ENCODE data around the gene ZXDA.
"Not testable (repeated sequence)": the region's sequence is repeated elsewhere in the genome, so short reads cannot be mapped to it uniquely, and the experiment has no call there.

The ZXDA gene, protein sequence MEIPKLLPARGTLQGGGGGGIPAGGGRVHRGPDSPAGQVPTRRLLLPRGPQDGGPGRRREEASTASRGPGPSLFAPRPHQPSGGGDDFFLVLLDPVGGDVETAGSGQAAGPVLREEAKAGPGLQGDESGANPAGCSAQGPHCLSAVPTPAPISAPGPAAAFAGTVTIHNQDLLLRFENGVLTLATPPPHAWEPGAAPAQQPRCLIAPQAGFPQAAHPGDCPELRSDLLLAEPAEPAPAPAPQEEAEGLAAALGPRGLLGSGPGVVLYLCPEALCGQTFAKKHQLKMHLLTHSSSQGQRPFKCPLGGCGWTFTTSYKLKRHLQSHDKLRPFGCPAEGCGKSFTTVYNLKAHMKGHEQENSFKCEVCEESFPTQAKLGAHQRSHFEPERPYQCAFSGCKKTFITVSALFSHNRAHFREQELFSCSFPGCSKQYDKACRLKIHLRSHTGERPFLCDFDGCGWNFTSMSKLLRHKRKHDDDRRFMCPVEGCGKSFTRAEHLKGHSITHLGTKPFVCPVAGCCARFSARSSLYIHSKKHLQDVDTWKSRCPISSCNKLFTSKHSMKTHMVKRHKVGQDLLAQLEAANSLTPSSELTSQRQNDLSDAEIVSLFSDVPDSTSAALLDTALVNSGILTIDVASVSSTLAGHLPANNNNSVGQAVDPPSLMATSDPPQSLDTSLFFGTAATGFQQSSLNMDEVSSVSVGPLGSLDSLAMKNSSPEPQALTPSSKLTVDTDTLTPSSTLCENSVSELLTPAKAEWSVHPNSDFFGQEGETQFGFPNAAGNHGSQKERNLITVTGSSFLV

DNA sequence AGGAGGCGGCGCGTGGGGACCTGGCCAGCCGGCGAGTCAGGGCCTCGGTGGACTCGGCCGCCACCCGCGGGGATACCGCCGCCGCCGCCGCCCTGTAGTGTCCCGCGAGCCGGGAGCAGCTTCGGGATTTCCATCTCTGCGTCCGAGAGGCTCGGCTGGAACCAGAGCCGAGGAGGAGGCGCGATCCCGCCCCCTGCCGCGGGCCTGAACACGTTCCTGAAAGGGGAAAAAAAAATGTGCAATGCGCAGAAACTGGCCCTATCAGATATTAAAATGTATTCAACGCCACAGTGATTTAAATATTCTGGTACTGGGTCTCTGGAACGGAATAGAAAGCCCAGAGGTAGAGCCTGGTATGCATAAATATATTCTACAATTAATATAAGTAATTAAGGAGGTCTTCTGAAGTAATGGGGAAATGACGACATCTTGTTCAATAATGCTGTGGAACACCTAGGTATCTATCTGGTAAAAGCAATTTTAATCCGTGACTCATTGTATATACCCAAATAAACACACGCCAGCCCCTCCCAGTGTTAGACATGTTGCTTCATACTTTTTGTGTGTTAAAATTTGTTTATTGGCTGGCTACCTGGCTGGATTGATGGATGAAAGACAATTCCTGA, at the start of gene ZXDA:
ZXDA (minus strand) TSS at position 172 of the 626 bp plus-strand sequence; CDS start at position 134, 38 bp downstream.
- not testable (repeated sequence) for H3K27me3 ChIP-seq (ENCODE audit: insufficient read depth, low read length); H3K36me3 ChIP-seq (ENCODE audit: insufficient read depth, low read depth, low read length); H3K4me1 ChIP-seq (ENCODE audit: insufficient read depth, low read length); H3K27ac ChIP-seq (ENCODE audit: low read length); H3K9ac ChIP-seq (ENCODE audit: low read depth, low read length); H3K9me3 ChIP-seq (ENCODE audit: insufficient read depth, low read depth, low read length)
- H3K4me3 ChIP-seq (ENCODE audit: low read length): peak within 1 kb of the TSS; percentile 50; the same call in 1 of the 2 replicates

DNA sequence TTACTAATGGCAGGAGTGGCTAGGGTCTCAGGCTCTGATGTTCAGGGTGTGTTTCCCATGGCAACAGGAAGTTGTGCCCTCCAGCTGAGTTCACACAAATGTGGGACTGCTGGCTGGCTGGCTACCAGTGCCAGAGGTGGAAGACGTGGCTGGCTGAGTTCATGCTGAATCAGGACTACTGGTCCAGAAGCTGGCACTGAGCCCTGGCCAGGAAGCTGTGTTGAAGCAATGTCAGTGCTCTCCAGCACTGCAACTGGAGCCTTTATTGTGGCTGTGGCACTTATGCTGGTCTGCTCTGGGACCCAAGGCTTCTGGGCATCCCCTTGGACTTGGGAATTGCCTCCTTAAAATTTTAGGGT, 42.0 kb upstream of the ZXDA start:
- H3K9me3 ChIP-seq (ENCODE audit: insufficient read depth, low read depth, low read length): peaks cover 29% of the 10 kb centered on the region
- no peaks in the 10 kb centered on the region for H3K4me1 ChIP-seq (ENCODE audit: insufficient read depth, low read length)
- no peaks in the 10 kb centered on the region for H3K27me3 ChIP-seq (ENCODE audit: insufficient read depth, low read length)
- no peak overlapping the region for H3K4me3 ChIP-seq (ENCODE audit: low read length)
- H3K9ac ChIP-seq (ENCODE audit: low read depth, low read length): no peak overlapping the region
- no peaks in the 10 kb centered on the region for H3K36me3 ChIP-seq (ENCODE audit: insufficient read depth, low read depth, low read length)
- H3K27ac ChIP-seq (ENCODE audit: low read length): no peak overlapping the region

DNA sequence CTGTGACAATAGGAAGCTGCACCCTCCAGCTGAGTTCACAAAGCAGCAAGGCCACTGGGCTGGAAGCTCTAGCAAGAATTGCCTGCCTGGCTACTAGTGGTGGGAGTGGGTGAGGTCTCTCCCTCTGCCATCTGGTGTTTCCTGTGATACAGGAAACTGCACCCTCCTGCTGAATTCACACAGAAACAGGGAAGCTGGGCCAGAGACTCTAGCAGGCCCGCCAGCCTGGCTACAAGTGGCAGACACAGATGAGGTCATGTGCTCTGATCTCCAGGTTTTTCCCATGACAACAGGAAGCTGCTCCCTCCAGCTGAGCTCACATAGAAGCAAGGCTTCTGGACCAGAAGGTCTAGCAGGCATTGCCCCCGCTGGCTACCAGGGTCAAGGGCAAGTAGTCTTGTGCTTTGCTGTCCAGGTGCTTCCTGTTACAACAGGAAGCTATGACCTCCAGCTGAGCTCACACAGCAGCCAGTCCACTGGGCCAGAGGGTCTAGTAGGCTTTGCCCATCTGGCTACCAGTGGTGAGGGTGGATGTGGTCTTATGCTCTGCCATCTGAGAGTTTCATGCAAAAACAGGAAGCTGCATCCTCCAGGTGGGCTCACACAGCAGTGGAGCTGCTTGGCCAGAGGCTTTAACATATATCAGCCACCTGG, 41.5 kb upstream of the ZXDA start:
- no peak overlapping the region for H3K4me3 ChIP-seq (ENCODE audit: low read length)
- H3K27me3 ChIP-seq (ENCODE audit: insufficient read depth, low read length): no peaks in the 10 kb centered on the region
- no peak overlapping the region for H3K9ac ChIP-seq (ENCODE audit: low read depth, low read length)
- H3K4me1 ChIP-seq (ENCODE audit: insufficient read depth, low read length): no peaks in the 10 kb centered on the region
- H3K36me3 ChIP-seq (ENCODE audit: insufficient read depth, low read depth, low read length): no peaks in the 10 kb centered on the region
- no peak overlapping the region for H3K27ac ChIP-seq (ENCODE audit: low read length)
- peaks cover 29% of the 10 kb centered on the region for H3K9me3 ChIP-seq (ENCODE audit: insufficient read depth, low read depth, low read length)

DNA sequence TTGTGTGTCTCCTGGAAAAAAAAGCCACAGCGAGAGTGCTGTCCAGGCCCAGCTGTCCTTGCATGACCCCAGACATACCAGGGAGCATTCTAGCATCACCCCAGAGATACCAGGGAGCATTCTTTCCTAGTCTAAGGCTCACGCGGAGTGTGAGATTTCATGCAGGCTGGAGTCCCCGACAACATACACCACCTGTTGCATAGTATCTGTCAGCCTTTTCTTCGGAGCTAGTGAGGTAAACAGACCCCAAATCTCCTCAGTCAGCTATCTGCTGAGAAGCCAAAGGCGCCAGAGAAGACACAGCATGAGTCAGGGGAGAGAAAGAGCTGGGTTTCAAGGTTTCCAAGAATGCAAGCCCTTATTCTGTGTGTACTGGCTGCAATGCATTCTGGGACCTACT, 23.1 kb upstream of the ZXDA start:
- Histone ChIP-seq H3K27ac (ENCODE audit: low read length) (no peak overlapping the region), H3K9ac (ENCODE audit: low read depth, low read length) (no peak overlapping the region), H3K36me3 (ENCODE audit: insufficient read depth, low read depth, low read length) (no peaks in the 10 kb centered on the region), H3K27me3 (ENCODE audit: insufficient read depth, low read length) (no peaks in the 10 kb centered on the region), H3K9me3 (ENCODE audit: insufficient read depth, low read depth, low read length) (peaks cover 17% of the 10 kb centered on the region), H3K4me3 (ENCODE audit: low read length) (no peak overlapping the region), H3K4me1 (ENCODE audit: insufficient read depth, low read length) (no peaks in the 10 kb centered on the region)

DNA sequence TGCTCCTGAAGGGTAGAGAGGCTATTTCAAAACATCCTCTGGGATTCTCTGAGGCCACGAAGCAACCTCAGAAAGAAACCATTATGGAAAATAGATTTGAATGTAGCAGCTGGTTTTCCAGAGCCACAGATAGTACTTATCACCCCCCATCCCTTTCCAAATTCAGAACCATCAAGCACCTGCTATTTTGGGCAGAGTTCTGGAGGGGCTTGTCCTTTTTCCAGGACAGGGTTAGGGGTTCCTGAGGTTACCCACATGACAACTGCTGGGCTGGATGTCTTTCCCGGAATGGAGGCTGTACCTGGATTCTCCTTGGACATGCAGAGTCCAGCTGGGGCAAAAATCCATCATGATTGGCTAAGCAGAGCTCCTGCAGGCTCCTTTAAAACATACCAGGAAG, 22.0 kb upstream of the ZXDA start:
- peaks cover 17% of the 10 kb centered on the region for H3K9me3 ChIP-seq (ENCODE audit: insufficient read depth, low read depth, low read length)
- no peak overlapping the region for H3K9ac ChIP-seq (ENCODE audit: low read depth, low read length)
- H3K4me1 ChIP-seq (ENCODE audit: insufficient read depth, low read length): no peaks in the 10 kb centered on the region
- H3K36me3 ChIP-seq (ENCODE audit: insufficient read depth, low read depth, low read length): no peaks in the 10 kb centered on the region
- H3K27ac ChIP-seq (ENCODE audit: low read length): no peak overlapping the region
- H3K27me3 ChIP-seq (ENCODE audit: insufficient read depth, low read length): no peaks in the 10 kb centered on the region
- H3K4me3 ChIP-seq (ENCODE audit: low read length): no peak overlapping the region

DNA sequence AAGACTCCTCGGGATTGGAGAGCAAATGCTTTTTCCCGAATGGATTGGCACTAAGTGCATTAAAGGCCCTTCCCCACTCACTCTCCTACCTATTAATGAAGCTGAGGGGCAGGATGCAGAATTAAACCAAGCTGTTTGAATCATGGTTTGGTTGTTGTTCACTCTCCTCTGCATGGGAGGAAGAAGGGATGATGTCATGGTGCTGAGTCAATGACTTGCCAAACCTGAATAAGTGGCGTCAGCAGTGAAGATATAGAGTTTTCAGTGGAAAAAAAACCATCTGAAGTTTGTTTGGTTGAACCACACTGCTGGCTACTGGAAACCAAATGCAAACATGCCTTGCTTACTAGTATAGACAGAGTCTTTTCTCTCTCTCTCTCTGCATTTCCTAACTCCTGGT, 19.8 kb upstream of the ZXDA start:
- no peaks in the 10 kb centered on the region for H3K4me1 ChIP-seq (ENCODE audit: insufficient read depth, low read length)
- H3K9me3 ChIP-seq (ENCODE audit: insufficient read depth, low read depth, low read length): peaks cover 11% of the 10 kb centered on the region
- H3K27ac ChIP-seq (ENCODE audit: low read length): no peak overlapping the region
- H3K4me3 ChIP-seq (ENCODE audit: low read length): no peak overlapping the region
- H3K36me3 ChIP-seq (ENCODE audit: insufficient read depth, low read depth, low read length): no peaks in the 10 kb centered on the region
- no peaks in the 10 kb centered on the region for H3K27me3 ChIP-seq (ENCODE audit: insufficient read depth, low read length)
- H3K9ac ChIP-seq (ENCODE audit: low read depth, low read length): no peak overlapping the region

DNA sequence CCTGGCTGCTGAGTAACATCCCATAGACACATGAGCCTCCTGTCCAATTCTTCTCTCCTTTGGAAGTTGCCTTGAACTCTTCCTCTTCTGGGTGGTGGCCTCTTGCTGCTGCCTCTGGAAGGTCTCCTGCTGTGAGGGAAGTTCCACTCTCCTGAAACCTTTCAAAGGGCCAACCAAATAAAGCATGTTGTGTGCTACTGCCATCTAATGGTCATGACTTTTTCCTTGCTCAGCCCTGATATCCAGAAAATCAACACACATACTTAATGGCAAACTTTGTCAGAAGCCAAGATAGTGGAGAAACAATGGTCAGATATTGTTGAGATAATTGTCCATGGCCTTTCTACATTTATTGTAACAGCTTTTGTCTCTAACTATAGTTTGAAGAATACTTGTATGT, 19.1 kb upstream of the ZXDA start:
- H3K27me3 ChIP-seq (ENCODE audit: insufficient read depth, low read length): no peaks in the 10 kb centered on the region
- peaks cover 11% of the 10 kb centered on the region for H3K9me3 ChIP-seq (ENCODE audit: insufficient read depth, low read depth, low read length)
- no peak overlapping the region for H3K27ac ChIP-seq (ENCODE audit: low read length)
- no peak overlapping the region for H3K9ac ChIP-seq (ENCODE audit: low read depth, low read length)
- H3K36me3 ChIP-seq (ENCODE audit: insufficient read depth, low read depth, low read length): no peaks in the 10 kb centered on the region
- H3K4me1 ChIP-seq (ENCODE audit: insufficient read depth, low read length): no peaks in the 10 kb centered on the region
- no peak overlapping the region for H3K4me3 ChIP-seq (ENCODE audit: low read length)

DNA sequence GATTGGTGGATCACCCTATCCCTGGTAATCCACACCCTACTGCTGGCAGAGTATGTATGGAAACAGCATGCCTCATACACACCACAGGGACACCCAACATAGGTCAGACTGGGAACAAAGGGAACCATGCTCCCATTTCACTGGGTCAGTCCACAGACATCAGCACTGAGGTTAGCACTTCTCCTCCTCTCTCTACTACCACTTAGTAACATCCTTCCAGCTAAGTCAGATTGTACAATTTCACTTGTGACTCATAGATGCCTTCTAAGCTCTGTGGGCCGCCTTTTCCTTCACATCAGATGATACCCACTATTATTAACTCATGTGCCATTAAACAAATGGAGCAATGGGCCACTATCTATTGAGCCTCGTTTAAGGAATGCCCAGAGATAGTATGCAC, 15.5 kb upstream of the ZXDA start:
- no peaks in the 10 kb centered on the region; the same call in 1 of the 2 replicates for H3K9me3 ChIP-seq (ENCODE audit: insufficient read depth, low read depth, low read length)
- H3K36me3 ChIP-seq (ENCODE audit: insufficient read depth, low read depth, low read length): no peaks in the 10 kb centered on the region
- no peak overlapping the region for H3K9ac ChIP-seq (ENCODE audit: low read depth, low read length)

DNA sequence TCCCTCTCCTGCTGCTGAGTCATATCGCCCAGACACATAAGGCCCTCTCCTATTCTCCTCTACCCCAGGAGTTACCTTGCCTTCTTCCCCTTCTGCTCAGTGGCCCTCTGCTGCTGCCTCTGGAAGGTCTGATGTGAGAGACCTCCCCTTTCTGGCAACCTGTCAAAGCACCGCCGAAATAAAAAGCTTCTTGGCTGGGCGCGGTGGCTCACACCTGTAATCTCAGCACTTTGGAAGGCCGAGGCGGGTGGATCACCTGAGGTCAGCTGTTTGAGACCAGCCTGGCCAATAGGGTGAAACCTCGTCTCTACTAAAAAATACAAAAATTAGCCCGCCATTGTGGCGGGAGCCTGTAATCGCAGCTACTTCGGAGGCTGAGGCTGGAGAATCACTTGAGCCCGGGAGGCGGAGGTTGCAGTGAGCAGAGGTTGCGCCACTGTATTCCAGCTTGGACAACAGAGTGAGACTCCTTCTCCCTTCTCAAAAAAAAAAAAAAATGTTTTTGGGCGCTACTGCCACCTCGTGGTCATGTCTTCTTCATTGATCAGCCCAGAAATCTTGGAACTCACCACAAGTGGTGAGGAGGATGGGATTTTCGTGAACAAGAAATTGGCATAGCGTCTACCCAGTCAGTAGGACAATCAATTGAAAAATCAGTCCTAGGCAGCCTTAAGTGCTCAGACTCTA, 8.6 kb upstream of the ZXDA start:
- no peaks in the 10 kb centered on the region for H3K27me3 ChIP-seq (ENCODE audit: insufficient read depth, low read length)
- no peak overlapping the region for H3K9ac ChIP-seq (ENCODE audit: low read depth, low read length)
- H3K4me1 ChIP-seq (ENCODE audit: insufficient read depth, low read length): no peaks in the 10 kb centered on the region
- H3K4me3 ChIP-seq (ENCODE audit: low read length): no peak overlapping the region
- no peaks in the 10 kb centered on the region for H3K9me3 ChIP-seq (ENCODE audit: insufficient read depth, low read depth, low read length)
- no peaks in the 10 kb centered on the region for H3K36me3 ChIP-seq (ENCODE audit: insufficient read depth, low read depth, low read length)
- no peak overlapping the region for H3K27ac ChIP-seq (ENCODE audit: low read length)

More for the DNA sequence above, 15.5 kb upstream of the ZXDA start:
- Histone ChIP-seq H3K27ac (ENCODE audit: low read length) (no peak overlapping the region), H3K27me3 (ENCODE audit: insufficient read depth, low read length) (no peaks in the 10 kb centered on the region), H3K4me3 (ENCODE audit: low read length) (no peak overlapping the region), H3K4me1 (ENCODE audit: insufficient read depth, low read length) (no peaks in the 10 kb centered on the region)

DNA sequence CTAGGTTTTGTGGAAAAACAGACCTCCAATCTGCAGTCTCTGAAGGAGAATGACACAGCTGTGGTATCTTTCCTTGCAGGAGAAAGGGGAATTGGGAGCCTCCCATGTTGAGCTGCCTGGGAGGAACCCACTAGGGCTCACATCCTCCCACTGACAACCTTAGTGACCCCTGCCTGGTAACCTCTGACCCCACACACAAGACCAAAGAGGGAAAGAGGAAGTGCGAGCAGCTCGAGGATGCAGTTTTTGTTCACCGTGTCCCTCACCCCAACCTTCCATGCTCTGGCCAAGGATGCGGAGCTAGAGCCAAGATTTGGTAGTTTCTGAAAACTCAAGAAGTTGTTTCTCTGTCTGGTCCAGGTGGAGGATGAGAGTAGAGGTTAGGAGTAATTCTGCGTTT, 5.4 kb upstream of the ZXDA start:
- Histone ChIP-seq H3K27me3 (ENCODE audit: insufficient read depth, low read length) (no peaks in the 10 kb centered on the region), H3K4me1 (ENCODE audit: insufficient read depth, low read length) (no peaks in the 10 kb centered on the region), H3K36me3 (ENCODE audit: insufficient read depth, low read depth, low read length) (no peaks in the 10 kb centered on the region), H3K27ac (ENCODE audit: low read length) (no peak overlapping the region), H3K9ac (ENCODE audit: low read depth, low read length) (no peak overlapping the region), H3K9me3 (ENCODE audit: insufficient read depth, low read depth, low read length) (no peaks in the 10 kb centered on the region; the same call in 1 of the 2 replicates), H3K4me3 (ENCODE audit: low read length) (no peak overlapping the region)
